GM12878 (cell line): Measurements from ENCODE around the gene MDGA2.

ENCODE experiments used
- CTCF ChIP-seq, 3 experiments: IDR thresholded peaks in 2 of 3; conservative IDR thresholded peaks in 1 of 3; 2 replicates each; pipeline ENCODE4 v1.5.1; 2011; ENCODE audit warnings: low read depth in 3 of 3, low read length in 3 of 3, mild to moderate bottlenecking in 3 of 3, control low read depth in 2 of 3, moderate library complexity in 2 of 3, inconsistent platforms in 1 of 3, mixed read lengths in 1 of 3; ENCODE audit not compliant: control insufficient read depth in 2 of 3, insufficient read depth in 1 of 3; ENCODE audit errors: extremely low read depth in 1 of 3
- POU2F2 ChIP-seq: IDR thresholded peaks from 3 replicates; pipeline ENCODE4 v1.6.1; 2011; ENCODE audit warnings: low read depth, mild to moderate bottlenecking, low read length, borderline replicate concordance
- SMAD5 ChIP-seq: IDR thresholded peaks from 2 replicates; pipeline ENCODE4 v1.6.1; 2016; ENCODE audit warnings: antibody characterized with exemption, low read depth
- TAF1 ChIP-seq: IDR thresholded peaks from 2 replicates; pipeline ENCODE4 v1.6.1; 2011; ENCODE audit warnings: mild to moderate bottlenecking, low read depth, low read length, borderline replicate concordance

- no peak for TF ChIP-seq POU2F2
- no peak for TF ChIP-seq TAF1
- no peak for TF ChIP-seq CTCF (IDR thresholded peaks at IDR 0.05 in 2 of 3, conservative IDR thresholded peaks at IDR 0.05 in 1 of 3; ENCODE audit: control insufficient read depth in 2 of 3, extremely low read depth in 1 of 3, insufficient read depth in 1 of 3, low read depth in 3 of 3, low read length in 3 of 3)
- no peak for TF ChIP-seq SMAD5
Observed at GRCh38 chr14:47277703-47278102, 397.7 kb downstream of the MDGA2 start.
